ENCODE data around the gene NRCAM. TPM values are rescaled to one million over a fixed set of nuclear protein-coding genes. Genes with fewer than 3 reads are reported as not detected.

NRCAM gene
- total RNA-seq, 1 donor from 2014 or later = 16.2 TPM

DNA sequence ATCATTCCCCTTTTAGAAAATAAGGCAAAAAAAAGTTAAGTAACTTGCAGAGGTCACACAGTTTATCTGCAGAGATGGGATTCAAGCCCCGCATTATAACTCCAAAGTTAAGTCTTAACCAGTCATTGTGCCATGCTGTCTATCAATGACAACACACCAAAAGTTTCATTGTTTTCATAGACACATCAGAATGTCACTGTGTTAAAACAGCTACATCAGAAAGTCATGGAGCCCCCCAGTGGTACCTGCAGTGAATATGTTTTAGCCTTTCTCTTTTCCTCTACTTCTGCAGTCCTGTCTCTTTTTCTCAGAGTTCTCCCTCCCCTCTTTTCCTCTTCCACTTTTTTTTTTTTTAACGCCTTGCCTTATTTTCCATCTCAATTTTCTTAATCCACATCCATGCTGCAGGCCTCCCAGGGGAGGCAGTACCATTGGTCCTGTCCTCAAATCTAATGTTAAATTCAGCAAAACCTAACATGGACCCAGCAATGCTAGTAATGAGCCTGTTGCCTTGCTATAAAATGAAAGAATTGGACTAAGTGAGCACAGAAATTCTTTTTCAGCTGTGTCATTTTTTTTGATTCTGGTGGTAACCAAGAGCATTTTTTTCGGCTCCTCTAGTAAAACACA, 3.8 kb upstream of the NRCAM start:
- DNase-seq = peak; percentile 69

DNA sequence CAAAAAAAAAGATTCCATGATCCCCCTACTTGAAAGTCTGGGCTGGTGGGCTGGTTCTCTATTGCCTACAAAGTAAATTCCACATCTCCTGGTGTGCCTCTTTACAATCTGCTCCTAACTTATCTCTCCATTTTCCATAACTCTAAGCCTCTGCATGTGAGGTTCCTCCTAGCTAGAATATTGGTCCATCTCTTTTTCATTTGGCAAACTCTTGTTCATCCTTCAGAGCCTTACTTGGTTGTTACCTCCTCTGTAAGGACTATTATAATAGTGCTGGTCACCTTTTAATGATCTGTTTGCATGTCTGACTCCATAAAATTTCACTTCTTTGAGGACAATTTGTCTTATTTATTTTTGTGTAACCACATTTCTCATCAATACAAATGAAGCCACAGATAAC, 1.6 kb upstream of the NRCAM start:
- no peak for DNase-seq

DNA sequence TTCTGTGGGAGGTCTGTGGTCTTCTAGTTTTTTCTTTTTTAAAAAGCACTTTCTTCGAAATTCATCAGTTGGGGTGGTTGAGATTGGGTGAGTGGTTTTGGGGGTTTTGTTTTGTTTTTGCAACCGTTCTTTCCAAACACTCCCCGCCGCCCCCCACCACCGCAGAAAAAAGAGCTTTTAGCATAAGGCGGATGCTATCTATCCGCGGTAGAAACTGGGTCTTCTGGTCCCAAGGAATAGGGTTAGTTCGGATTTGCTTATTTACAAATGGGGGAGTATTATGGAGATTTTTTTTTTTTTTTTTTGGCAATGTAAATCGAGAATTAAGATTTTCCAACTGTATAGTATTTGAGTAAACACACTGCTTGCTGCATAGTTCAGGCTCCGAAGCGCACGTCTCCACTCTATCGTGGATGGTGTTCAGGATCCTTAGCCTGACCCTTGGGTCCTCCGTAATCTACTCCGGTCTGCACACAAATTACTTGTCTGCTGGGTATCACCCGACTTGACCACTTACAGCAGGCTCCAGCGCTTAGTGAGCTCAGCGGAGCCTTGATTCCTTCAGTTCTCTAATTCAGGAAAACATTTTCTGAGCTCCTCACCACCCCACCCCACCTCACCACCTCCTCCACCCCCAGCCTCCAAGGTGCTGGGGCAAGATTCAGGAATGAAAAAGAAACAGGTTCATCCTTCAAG, 757 bp upstream of the NRCAM start:
- no peak for DNase-seq

DNA sequence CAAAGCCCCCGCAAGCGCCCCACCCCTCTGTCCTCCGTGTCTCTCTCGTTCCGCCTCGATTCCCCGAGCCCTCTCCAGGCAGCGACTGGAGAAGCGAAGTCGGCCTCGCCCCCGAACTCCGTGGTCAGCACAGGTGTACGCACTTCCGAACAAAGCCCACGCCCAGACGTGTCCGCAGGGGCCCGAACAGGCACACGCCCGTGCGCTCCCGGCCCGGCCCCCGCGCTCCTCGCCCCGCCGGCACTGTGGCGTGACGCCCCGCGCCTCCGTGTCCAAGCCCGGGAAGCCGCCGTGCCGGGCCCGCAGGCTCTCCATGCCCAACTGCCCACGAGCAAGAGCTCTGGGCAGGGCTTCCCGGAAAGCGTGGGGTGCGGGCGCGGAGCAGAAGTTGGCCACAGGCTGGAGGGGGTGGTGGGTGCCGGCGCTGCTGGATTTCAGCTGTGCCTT, 662 bp downstream of the NRCAM start:
- DNase-seq = peak; percentile 26

DNA sequence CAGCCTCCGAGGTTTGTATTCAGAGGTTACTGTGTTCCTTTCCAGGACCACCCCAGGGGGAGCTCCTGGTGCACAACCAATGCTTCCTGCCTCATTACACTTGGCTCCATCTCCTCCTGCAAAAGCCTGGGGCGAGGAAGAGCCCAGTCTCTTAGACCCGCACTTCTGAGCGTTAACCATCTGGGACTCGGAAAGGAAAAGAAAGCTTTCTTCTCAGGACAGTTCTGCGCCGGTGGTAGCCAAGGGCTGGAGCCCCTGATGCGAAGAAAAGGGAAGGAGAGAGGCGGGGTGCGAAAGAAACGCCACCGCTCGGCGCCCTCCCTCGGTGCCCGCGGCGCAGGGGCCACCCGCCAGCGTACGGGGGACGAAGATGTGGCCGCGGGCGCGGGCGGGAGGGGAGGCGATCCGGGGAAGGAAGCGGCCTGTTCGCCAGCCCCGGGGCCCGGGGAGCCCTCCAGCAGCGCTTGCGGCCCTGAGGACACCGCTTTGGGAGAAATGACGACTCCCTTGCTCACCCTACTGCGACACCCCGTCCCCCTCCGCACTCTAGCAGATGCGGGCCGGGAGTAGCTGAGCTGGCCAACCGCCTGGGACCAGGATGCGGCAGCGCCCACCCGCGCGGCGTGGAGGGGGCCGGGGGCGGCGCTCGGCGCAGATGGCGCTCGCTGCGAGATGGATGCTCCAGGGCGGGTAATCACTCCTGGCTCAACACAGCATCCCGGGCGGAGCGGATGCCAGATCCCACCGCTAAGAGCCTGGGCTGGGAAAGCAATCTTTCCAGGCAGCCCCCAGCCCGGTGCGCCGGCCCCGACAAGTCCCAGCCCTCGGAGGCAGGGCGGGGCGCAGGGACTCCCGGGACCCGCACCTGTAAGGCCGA, 1.3 kb downstream of the NRCAM start:
- DNase-seq = peak; percentile 63

DNA sequence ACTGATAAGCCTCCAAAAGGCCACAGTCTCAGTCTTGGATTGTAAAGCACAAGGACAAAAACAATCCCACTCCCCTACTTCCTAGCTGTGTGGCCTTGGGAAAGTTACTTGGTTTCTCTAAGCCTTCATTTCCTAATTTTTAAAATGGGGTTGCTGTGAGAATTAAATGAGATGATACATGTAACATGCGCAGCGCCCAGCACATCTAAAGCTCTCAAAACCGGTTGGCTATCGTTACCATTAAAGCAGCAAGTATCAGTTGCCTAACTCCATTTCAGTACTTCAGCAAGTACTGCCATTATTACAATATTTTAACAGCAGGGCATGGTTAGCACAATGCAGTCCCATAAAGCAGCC, 1.9 kb downstream of the NRCAM start:
- no peak for DNase-seq

DNA sequence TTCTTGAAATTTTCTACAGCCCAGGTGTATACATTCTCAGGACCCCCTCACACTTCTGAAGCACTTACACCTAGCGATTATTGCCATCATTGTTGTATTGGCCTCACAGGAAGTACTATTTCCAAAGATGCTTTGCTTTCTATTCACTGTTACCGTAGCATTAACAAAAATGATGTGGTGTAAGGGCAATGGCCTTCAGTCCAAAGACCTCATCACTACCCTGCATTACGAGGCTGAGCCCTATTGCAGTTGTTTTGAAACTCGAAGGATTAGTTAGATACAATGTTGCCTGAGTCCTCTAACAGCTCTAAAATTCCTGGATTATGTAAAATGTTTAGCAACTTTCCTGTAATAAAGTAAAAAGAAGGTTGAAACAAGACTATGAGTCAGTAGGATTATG, 2.9 kb downstream of the NRCAM start:
- no peak for DNase-seq

DNA sequence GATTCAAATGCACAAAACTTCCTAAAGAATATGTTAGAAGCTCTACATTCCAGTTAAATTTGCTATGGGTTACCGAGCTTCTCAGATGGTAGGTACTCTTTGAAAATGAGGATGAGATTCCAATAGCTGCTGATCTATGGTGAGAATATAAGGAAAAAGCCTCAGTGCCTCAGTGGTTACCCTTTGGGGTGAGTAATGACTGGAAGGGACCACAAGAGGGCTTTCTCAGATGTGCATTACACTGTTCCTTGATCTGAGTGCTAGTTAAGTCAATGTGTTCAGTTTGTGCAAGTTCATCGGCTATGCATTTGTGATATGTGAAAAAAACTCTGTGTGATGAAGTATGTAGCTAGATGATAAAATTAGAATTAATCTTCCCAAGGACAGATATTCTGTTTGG, 3.5 kb downstream of the NRCAM start:
- no peak for DNase-seq

DNA sequence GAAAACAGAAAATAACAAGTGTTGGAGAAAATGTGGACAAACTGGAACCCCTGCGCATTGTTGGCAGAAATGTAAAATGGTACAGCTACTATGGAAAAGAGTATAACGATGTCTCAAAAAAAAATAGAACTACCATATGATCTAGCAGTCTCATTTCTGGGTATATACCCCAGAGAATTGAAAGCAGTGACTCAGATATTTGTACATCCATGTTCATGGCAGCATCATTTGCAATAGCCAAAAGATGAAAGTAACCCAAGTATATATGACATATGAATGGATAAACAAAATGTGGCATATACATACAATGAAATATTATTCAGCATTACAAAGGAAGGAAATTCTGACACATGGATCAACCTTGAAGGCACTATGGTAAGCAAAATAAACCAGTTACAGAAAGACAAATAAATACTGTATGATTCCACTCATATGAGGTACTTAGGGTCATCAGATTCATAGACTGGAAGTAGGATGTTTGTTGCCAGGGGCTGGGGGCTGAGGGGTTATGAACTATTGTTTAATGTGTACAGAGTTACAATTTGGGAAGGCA, 4.9 kb downstream of the NRCAM start:
- DNase-seq = no peak

DNA sequence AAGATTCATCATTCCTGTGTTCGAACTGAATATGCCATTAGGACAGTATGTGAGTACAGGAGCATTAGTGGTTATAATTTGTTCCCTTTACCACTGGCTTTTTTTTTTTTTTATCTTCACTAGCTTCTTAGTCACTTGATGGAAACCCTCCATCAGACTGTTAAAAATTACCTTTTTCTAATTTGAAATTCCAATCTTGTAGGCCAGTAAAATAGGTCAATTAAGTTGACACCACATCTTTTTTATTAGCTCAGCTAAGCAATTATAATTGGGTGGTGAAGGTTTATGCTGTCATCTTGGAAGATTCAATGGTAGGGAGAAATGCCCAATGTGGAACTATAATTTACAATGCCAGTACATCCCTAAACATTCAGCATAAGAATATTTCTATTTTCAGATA, 6.1 kb downstream of the NRCAM start:
- DNase-seq = no peak

DNA sequence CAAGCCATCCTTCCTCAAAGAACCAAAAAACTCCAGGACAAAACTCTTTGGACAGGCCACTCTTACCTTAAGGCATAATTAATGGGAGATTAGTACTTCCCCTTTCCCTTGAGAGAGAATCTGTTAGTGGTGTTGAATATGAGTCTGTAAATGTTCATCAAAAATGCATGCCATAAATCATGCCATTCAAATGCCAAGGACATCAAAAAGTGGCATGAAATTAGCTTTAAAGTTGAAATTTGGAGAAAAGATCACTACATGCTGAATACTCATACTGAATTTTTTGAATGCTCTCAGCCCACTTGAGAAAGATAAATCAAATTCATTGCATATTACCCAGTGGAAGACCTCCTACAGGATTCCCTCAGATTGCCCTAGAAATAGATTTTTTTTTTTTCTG, 6.7 kb downstream of the NRCAM start:
- no peak for DNase-seq

DNA sequence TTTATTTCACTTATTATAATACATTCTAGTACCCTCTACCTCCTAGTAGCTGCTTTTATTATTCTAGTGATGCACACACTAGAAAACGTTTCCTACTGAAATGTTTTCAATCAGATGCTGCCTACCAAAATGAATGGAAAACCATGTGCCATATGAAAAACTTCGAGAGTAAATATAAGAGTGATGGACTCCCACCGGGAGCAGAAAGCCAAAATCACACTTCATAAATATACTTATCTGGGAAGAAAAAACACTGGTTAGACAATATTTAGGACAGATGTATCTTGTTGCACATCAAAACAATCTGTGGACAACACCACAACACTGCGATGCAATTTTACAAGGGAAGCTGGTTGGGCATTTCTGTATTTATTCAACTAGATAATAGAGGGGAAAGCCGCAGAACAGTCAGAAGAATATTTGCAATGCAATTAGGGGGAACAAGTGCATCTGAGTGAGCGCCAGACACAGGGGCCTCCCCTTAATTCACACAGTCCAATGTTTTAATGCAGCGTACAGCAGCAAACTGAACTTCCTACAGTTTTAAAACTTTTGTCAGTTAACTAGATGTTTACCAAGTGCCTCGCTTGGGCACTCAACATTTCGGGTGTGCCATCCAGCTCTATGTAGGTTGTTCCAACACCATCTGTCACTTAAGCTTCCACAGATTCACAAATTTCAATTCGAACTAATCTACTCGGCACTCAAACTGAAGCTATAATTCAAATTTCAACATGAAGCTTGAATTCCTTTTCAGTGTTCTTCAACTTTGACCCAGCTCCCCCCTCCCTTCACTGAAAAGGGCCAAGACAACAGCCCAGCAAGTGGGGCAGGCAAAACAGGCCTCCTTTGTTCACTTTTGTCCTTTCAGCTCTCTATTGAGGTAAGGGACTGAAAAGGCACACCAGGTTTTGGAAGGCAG, 7.4 kb downstream of the NRCAM start:
- no peak for DNase-seq

DNA sequence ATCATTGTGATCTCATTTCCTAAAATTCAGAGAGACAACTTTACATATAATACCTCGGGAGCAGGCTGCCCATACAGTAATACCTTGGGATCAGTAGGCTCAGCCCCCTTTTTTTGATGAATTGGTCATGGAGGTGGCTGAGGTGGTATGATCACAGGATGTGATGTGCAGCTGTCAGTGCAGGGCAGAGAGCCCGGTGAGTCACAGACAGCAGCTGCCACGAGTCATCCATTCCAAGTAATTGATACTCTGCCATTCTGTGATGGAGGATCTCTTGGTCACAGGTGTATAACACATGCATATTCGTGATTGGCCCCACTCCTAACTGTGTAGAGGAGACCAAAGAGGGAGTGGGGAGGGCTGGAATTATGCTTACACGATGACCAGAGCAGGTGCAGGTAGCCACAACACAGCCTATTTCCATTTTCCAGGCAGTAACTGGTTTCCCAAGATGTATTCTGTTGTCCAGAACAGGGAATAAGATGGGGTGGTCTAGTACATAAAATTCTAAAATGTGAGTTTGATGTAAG, 14.1 kb downstream of the NRCAM start:
- peak; percentile 69 for DNase-seq

DNA sequence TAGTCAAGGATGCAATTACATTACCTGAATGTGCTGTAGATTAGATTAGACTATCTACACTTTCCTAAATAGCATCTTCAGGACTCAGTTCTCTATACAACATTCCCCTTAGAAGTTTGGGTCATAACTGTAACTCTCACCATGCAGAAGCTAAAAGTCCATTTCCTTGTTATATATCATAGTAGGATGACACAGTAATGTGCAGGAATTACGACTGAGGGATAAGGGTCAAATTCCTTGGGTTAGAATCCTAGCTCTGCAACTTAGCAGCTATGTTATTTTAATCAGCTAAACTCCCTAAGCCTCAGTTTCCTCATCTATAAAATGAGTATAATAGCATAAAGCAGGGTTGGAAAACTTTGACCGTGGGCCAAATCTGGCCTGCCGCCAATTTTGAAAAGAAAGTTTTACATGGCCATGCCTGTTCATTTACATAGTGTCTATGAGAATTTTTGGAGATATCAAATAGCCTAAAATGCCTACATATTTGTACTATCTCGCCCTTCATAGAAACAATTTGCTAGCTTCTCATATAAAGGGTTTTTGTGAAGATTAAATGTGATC, 14.8 kb downstream of the NRCAM start:
- DNase-seq = no peak

DNA sequence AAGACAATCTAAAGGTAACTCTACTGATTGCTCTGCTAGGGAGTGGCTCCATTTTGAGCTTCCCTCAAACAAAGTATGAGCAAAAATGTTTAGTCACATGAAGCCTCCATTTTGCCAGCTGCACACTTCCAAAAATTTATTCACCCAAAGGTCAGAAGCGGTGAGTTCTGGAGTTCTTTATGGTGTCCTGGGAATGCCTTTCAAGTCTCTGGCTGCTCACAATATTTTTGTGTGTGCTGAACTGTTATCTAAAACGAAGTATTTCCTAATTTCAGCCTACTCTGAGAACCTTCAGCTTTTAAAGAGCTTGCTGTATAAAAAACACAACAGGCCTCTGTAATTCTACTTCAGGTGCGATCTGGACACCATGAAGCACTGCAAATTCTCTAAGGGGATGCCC, 15.6 kb downstream of the NRCAM start:
- no peak for DNase-seq

DNA sequence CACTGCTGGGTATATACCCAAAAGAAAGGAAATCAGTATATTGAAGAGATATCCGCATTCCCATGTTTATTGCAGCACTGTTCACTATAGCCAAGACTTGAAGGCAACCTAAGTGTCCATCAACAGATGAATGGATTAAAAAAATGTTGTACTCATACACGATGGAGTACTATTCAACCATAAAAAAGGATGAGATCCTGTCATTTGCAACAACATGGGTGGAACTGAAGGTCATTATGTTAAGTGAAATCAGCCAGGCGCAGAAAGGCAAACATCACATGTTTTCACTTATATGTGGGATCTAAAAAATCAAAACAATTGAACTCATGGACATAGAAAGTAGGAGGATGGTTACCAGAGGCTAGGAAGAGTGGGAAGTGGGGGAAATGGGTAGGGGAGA, 19.3 kb downstream of the NRCAM start:
- DNase-seq = no peak

DNA sequence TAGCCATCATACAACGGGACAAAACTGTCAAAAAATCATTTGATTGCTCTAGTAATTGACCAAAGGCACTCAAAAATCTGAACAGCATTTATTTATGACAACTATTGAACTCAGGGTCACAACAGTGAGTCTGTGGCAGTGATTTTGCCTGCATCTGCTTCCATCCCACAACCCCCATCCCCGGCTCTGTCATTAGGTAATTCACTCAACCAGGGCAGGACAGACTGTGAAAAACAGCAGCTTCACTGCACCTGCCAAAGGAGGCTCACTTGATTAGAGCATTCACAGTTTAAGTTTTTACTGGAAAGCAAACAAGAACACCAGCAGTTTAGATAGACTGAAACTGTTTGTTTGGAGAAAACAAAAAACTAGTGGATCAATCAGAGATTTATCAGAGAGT, 22.2 kb downstream of the NRCAM start:
- DNase-seq = no peak

DNA sequence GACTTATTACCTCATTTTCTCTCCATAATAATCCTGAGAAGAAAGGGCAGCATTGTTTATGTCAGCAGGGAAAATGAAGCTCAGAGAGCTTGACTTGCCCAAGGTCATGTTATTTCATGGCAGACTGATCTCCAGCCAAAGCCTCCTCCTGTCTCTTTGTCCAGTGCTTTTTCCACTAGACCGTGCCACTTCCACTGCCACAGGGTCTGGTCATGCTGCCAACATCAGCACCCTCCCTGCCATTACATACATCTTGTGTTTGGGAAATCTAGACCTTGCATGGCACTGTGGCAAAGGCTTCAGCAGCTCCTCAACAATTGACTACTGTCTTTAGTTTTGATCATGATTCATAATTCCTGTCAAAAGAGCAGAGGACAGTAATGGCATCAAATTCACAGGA, 25.1 kb downstream of the NRCAM start:
- no peak for DNase-seq

DNA sequence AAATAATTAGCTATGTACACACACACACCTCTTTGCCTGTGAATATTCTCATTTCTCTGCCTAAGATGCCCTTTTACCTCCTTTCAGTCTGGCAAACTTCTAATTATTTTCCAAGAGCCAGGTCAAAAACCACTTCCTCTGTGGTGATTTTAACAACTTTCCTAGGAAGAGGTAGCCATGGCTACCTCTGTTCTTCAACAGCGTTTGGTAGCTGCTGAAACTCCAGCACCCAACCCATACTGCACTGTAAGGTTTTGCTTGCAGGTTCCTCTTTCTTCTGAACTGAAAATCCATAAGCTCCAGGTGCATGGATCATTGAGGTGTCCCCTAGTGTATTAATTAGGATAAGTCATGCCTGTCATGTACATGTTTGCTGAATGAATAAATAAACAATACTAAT, 25.6 kb downstream of the NRCAM start:
- no peak for DNase-seq

DNA sequence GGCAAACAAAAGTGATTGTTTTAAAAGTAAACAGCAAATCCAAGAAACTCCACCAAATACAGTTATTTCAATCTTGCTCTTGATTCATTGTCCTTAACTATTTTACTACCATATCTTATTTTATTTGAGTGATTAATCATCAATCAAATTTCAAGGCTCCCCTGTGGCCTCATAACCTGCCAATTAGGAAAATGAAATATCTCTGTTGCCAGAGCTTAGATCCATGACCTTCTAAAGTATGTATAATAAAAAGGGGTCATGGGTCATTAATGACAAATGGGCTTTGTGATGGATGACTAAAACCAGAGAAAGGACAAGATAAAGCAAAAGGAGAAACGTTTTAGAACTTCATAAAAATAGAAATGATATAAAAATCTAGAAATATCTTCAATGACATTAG, 28.5 kb downstream of the NRCAM start:
- DNase-seq = no peak

DNA sequence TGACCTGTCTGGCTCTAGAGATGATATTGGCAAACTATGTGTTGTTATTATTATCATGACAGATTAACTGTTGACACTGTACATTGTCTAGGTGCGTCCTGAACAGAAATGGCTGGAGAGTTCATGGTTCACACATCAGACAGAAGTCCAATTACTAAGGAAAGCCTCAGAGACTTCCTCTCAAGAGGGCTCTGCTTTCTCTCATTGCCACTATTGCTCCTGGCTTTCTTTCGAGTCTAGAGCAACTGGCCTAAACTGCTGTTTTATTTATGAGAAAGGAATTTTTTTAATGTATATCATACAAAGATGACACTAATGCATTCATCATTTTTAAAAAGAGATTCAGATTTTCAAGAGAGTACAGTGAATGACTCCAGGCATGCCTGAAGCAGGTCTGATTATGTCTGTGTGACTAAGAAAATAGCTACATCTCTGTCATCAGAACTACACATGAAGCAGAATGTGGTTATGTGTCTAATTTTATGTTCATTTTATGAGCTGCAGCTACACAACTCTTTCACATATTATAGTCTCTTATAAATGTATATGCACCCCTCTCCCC, 30.4 kb downstream of the NRCAM start:
- no peak for DNase-seq
